ENCODE results near the gene GJD4.
A peak's percentile ranks its signal among the peaks of the same experiment; 100 is the strongest.

The GJD4 gene

GRCh38 chr10:35632027-35632426, 26.9 kb downstream of the GJD4 start:
- DNase-seq = no peak

- DNase-seq = no peak
Observed at GRCh38 chr10:35633006-35633980, 28.2 kb downstream of the GJD4 start.

- DNase-seq = no peak
Observed at GRCh38 chr10:35635576-35635975, 30.4 kb downstream of the GJD4 start.

GRCh38 chr10:35636956-35637355, 31.8 kb downstream of the GJD4 start:
- no peak for DNase-seq

GRCh38 chr10:35637462-35637861, 32.3 kb downstream of the GJD4 start:
- no peak for DNase-seq

- DNase-seq = no peak
Observed at GRCh38 chr10:35638101-35638500, 33.0 kb downstream of the GJD4 start.

- DNase-seq = no peak
Observed at GRCh38 chr10:35639021-35639727, 34.0 kb downstream of the GJD4 start.

- no peak for DNase-seq
Observed at GRCh38 chr10:35639728-35640401, 34.7 kb downstream of the GJD4 start.

GRCh38 chr10:35640474-35640873, 35.3 kb downstream of the GJD4 start:
- peak; percentile 45 for DNase-seq

- peak; percentile 49 for DNase-seq
Observed at GRCh38 chr10:35640951-35641675, 36.0 kb downstream of the GJD4 start.

GRCh38 chr10:35641676-35642034, 36.5 kb downstream of the GJD4 start:
- DNase-seq = peak; percentile 23

GRCh38 chr10:35642035-35642792, 37.1 kb downstream of the GJD4 start, which contains the start of gene FZD8:
Gene FZD8 (minus strand): TSS chr10:35642296. CDS start chr10:35641429, 867 bp downstream.
- DNase-seq = peak; percentile 71

- DNase-seq = no peak
Observed at GRCh38 chr10:35642793-35643114, 37.6 kb downstream of the GJD4 start.

GRCh38 chr10:35643151-35644049, 38.3 kb downstream of the GJD4 start:
- peak; percentile 28 for DNase-seq

GRCh38 chr10:35644050-35644950, 39.2 kb downstream of the GJD4 start:
- DNase-seq = no peak

- DNase-seq = no peak
Observed at GRCh38 chr10:35650894-35651293, 45.8 kb downstream of the GJD4 start.

- DNase-seq = no peak
Observed at GRCh38 chr10:35652824-35653223, 47.7 kb downstream of the GJD4 start.

- no peak for DNase-seq
Observed at GRCh38 chr10:35657621-35658020, 52.5 kb downstream of the GJD4 start.
